ENCODE measurements around the gene DMD.

Gene DMD

DNA sequence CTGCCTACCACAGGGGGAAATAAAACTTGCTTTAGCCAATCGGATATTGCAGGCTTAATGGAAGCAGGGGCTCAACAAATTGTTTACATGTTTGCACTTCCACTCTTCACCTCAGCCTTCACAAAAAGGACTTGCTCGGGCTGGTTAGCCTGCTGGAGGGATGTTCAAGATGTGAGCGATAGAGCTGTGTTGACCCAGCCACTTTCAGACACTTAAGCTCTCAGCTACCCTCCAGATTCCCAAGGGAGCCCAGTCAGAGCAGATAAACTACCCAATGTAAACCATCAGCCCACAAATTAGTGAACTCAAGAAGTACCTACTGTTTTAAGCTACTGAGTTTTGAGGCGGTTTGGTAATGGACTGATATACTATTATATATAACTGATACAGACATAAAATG is 1631.1 kb downstream of the DMD start:
- ATAC-seq: no peak
- H3K9me3 Mint-ChIP-seq: peaks cover 2% of the 10 kb centered on the region
- H3K4me1 Mint-ChIP-seq: no peaks in the 10 kb centered on the region
- no peak overlapping the region for H3K4me3 Mint-ChIP-seq
- H3K27ac Mint-ChIP-seq: no peak overlapping the region
- H3K36me3 Mint-ChIP-seq: no peaks in the 10 kb centered on the region
- H3K27me3 Mint-ChIP-seq: no peaks in the 10 kb centered on the region

DNA sequence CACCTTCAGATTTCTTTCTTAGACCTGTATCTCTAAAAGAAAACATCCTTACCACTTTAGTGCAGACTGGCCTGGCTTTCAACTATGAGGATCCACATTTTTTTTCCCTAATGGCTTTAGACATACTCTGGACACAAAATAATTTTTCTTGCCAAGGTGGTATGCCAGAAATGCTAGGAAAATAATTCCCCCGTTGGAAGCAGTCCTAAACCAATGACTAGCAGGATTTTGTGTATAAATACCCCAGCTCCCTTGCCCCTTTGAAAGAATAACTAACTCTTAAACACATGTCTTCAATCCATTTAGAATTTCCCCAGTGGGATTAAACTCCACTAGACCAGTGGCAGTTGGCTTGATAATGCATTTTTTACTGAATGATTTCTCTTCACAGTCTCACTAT is 1639.0 kb downstream of the DMD start:
- no peaks in the 10 kb centered on the region for H3K27me3 Mint-ChIP-seq
- no peak overlapping the region for H3K27ac Mint-ChIP-seq
- no peaks in the 10 kb centered on the region for H3K9me3 Mint-ChIP-seq
- no peaks in the 10 kb centered on the region for H3K4me1 Mint-ChIP-seq
- ATAC-seq: no peak
- H3K4me3 Mint-ChIP-seq: no peak overlapping the region
- H3K36me3 Mint-ChIP-seq: no peaks in the 10 kb centered on the region

DNA sequence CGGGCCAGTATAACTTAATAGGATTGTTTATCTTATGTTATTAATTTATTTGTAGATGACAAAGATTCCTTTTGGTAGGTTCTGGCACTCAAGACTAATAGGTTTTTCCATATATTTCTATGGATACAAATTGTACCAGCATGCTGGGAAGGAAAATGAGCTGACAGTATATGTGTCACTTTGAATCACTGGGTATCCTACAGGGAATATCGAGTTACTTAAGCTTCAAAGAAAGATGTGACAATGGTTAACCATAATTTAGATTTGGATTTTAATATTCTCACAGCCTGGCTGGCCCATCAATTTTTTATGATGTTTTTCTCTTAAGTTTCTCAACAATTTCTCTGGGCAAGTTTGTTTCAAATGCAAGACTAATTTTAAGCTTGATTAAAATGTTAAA is 1640.7 kb downstream of the DMD start:
- ATAC-seq: no peak
- Mint-ChIP-seq H3K27ac (no peak overlapping the region), H3K36me3 (no peaks in the 10 kb centered on the region), H3K27me3 (no peaks in the 10 kb centered on the region), H3K4me1 (no peaks in the 10 kb centered on the region), H3K9me3 (no peaks in the 10 kb centered on the region), H3K4me3 (no peak overlapping the region)

DNA sequence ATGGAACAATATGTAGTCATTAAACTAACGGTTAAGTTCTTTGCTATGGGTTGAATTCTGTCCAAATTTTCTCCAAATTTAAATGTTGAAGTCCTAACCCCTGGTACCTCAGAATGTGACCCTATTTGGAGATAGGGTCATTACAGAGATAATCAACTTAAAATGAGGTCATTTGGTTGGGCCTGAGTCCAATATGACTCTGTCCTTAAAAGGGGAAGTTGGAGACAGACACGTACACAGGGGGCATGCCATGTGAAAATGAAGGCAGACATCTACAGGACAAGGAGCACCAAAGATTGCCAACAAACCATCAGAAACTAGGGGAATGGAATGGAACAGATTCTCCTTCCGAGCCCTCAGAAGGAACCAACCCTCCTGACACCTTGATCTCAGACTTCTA is 1647.6 kb downstream of the DMD start:
- no peak for ATAC-seq
- Mint-ChIP-seq H3K27ac (no peak overlapping the region), H3K9me3 (peaks cover 3% of the 10 kb centered on the region)

DNA sequence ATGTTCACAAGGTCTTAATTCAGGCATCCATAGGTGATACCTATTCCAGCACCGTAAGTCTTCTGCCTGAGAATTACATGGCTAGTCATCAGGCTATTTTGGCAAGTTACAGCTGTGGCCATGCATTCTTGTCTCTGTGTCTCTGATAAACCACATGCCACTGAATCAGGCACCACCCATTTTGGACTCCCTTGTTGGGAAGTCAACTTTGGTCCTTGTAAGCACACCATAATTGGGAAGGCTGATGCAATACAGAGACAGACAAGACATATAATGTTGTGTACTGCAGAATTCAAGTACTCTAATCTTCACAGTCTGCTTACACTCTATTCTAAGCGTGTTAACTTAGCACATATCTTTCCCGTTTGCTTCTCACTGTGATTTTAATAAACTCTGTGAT is 1655.8 kb downstream of the DMD start:
- no peaks in the 10 kb centered on the region for H3K4me1 Mint-ChIP-seq
- H3K9me3 Mint-ChIP-seq: peaks cover 3% of the 10 kb centered on the region
- no peaks in the 10 kb centered on the region for H3K27me3 Mint-ChIP-seq
- H3K4me3 Mint-ChIP-seq: no peak overlapping the region
- no peak overlapping the region for H3K27ac Mint-ChIP-seq
- H3K36me3 Mint-ChIP-seq: no peaks in the 10 kb centered on the region
- ATAC-seq: no peak

More for the DNA sequence above, 1647.6 kb downstream of the DMD start:
- Mint-ChIP-seq H3K27me3 (no peaks in the 10 kb centered on the region), H3K36me3 (no peaks in the 10 kb centered on the region), H3K4me1 (no peaks in the 10 kb centered on the region), H3K4me3 (no peak overlapping the region)

DNA sequence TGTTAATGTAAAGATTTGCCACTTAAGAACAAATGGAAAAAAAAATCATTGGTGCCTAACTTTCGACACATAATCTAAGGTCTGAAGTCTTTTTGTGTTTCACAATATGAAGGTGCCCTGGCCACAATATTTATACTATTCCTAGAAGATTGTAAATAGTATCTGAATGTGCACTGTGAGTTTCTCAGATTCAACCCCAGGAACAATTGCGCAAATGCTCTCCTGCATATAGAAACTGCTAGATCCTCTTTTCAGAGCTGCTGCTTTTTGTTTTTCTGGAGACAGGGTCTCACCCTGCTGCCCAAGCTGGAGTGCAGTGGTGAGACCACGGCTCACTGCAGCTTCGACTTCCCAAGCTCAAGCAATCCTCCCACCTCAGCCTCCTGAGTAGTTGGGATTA is 1659.4 kb downstream of the DMD start:
- H3K9me3 Mint-ChIP-seq: no peaks in the 10 kb centered on the region
- no peak overlapping the region for H3K4me3 Mint-ChIP-seq
- H3K36me3 Mint-ChIP-seq: no peaks in the 10 kb centered on the region
- no peak overlapping the region for H3K27ac Mint-ChIP-seq
- no peaks in the 10 kb centered on the region for H3K4me1 Mint-ChIP-seq
- no peak for ATAC-seq
- H3K27me3 Mint-ChIP-seq: no peaks in the 10 kb centered on the region

DNA sequence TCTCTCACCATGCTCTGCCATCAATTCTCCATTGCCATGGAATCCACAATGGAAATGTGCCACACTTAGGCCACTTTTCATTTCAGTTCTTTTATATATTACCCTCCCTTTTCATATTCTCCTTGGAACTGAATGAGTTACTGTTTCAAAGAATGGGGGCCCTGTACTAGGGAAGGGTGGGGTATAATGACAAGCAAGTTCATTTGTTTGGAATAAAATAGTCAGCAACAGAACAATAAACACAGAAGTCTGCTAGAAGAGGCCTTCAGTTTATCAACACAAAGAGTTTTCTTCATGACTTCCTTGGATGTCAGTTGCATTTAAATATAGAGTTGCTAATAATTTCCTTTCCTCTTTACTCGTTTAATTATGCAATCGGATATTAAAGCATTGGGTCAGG is 1661.2 kb downstream of the DMD start:
- no peaks in the 10 kb centered on the region for H3K36me3 Mint-ChIP-seq
- ATAC-seq: no peak
- H3K4me1 Mint-ChIP-seq: no peaks in the 10 kb centered on the region
- H3K27me3 Mint-ChIP-seq: no peaks in the 10 kb centered on the region
- H3K4me3 Mint-ChIP-seq: no peak overlapping the region
- H3K9me3 Mint-ChIP-seq: no peaks in the 10 kb centered on the region
- no peak overlapping the region for H3K27ac Mint-ChIP-seq

DNA sequence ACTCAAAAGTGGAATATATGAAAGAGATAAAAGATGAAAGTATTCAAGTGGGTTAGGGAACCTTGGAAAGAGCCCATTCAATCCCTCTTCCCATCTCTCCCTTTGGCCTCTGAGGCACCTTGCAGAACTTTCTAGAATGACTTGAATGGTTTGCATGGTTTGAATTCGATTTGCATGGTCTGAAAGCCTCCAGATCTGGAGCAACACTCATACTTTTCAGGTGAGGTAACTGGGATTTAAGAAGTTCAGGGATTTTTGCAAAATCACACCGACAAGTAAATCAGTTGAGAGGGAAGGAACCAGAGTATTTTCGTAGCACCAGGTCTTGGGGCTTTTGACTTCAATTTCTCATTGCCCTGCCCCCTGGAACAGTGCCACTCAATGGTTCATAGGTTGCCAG is 1663.5 kb downstream of the DMD start:
- H3K36me3 Mint-ChIP-seq: no peaks in the 10 kb centered on the region
- no peaks in the 10 kb centered on the region for H3K27me3 Mint-ChIP-seq
- no peaks in the 10 kb centered on the region for H3K9me3 Mint-ChIP-seq
- H3K27ac Mint-ChIP-seq: no peak overlapping the region
- no peaks in the 10 kb centered on the region for H3K4me1 Mint-ChIP-seq
- no peak overlapping the region for H3K4me3 Mint-ChIP-seq
- no peak for ATAC-seq

DNA sequence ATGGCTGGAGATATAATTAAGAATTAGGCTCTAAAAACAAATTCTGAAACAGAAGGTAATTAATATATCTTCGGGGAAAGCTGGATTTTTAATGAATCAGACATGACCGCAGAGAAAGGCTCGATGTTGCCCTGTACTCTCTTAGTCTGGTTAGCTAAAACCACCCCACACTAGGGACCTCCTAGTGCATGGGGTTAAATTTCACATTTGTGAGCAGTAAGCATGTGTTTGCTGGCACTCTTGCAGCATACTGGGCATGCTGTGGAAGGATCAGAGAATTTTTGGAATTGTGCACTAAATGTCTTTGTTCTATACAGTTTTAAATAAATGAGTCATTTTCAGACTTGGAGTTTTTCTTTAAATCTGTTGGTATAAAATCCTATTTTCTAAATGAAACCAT is 1663.9 kb downstream of the DMD start:
- Mint-ChIP-seq H3K27ac (no peak overlapping the region), H3K27me3 (no peaks in the 10 kb centered on the region), H3K4me3 (no peak overlapping the region), H3K36me3 (no peaks in the 10 kb centered on the region), H3K4me1 (no peaks in the 10 kb centered on the region), H3K9me3 (no peaks in the 10 kb centered on the region)
- no peak for ATAC-seq

DNA sequence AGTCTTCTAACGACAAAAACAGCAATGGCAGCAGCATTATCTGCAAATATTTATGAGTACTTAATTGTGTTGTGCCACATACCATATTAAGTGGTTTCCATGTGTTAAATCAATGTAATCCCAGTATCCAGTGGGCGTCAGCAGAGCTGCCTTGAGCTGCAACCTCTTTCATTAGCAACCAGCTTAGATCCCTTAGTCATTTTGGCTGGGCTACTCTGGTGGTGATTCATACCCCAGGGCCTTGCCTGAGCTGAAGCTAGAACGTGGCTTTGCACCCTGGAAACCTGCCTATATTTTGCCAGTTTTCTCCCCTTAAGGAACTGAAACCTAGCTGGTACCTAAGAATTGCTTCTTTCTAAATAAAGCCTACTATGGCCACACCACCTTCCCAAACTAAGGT is 1665.2 kb downstream of the DMD start:
- Mint-ChIP-seq H3K27ac (no peak overlapping the region), H3K4me1 (no peaks in the 10 kb centered on the region), H3K36me3 (no peaks in the 10 kb centered on the region), H3K27me3 (no peaks in the 10 kb centered on the region), H3K4me3 (no peak overlapping the region), H3K9me3 (no peaks in the 10 kb centered on the region)
- no peak for ATAC-seq

DNA sequence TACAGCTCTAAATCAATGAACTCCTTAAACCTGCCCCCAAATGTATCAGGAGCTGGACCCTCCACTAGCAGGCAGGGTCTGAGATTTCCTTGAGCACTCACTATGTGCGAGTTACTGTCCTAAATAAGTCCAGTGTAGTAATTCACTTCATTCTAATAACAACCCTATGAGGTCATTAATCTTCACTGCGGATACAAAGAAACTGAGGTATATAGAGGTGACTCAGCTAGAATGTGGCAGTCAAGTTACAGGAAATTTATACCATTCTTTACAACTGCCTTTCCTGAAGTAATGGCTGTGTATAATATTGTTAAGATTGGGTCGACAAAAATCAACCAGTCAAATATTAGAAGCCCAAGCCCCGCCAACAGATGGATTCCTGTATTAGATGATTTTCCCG is 1665.6 kb downstream of the DMD start:
- Mint-ChIP-seq H3K4me3 (no peak overlapping the region), H3K36me3 (no peaks in the 10 kb centered on the region), H3K4me1 (no peaks in the 10 kb centered on the region), H3K27ac (no peak overlapping the region), H3K9me3 (no peaks in the 10 kb centered on the region), H3K27me3 (no peaks in the 10 kb centered on the region)
- no peak for ATAC-seq

DNA sequence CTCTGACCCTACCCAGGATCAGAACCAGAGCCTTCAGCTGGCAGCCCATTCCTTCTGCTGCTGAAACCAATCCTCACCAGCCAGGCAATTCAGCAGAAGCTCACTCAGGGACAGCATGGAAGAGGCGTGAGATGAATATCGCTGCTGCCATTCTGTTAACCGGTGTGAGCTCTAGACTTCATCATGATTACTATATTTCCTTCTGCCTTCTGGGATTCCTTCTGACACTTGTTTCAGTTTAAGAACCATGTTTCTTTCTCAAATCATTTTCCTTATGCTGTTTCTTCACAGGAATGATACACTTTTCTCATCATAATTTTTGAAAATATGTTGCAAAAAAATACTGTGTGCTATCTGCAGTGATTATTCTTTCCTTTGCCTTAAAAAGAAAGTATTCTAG is 1666.2 kb downstream of the DMD start:
- no peak for ATAC-seq
- H3K36me3 Mint-ChIP-seq: no peaks in the 10 kb centered on the region
- no peaks in the 10 kb centered on the region for H3K9me3 Mint-ChIP-seq
- no peak overlapping the region for H3K4me3 Mint-ChIP-seq
- no peak overlapping the region for H3K27ac Mint-ChIP-seq
- H3K4me1 Mint-ChIP-seq: no peaks in the 10 kb centered on the region
- H3K27me3 Mint-ChIP-seq: no peaks in the 10 kb centered on the region

DNA sequence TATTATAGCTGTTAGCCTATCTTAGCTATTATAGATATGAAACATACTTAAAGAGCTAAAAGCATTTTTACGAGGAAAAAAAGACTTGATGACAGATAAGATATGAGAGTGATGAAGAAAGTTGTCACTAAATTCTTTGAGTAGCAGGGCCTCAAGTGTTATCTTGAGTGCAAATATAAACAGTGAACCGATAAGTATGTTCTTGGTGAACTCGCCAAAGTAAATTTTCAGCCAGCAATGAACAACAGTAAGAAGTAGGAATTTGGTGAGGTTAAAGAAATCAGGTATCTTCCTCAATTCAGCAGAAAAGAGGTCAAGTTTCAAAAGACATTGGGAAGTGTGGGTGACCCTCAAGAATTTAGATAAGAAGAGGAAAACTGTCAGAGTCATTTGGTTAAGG is 1667.7 kb downstream of the DMD start:
- no peaks in the 10 kb centered on the region for H3K36me3 Mint-ChIP-seq
- ATAC-seq: no peak
- no peak overlapping the region for H3K27ac Mint-ChIP-seq
- H3K4me1 Mint-ChIP-seq: no peaks in the 10 kb centered on the region
- no peaks in the 10 kb centered on the region for H3K27me3 Mint-ChIP-seq
- no peak overlapping the region for H3K4me3 Mint-ChIP-seq
- no peaks in the 10 kb centered on the region for H3K9me3 Mint-ChIP-seq

DNA sequence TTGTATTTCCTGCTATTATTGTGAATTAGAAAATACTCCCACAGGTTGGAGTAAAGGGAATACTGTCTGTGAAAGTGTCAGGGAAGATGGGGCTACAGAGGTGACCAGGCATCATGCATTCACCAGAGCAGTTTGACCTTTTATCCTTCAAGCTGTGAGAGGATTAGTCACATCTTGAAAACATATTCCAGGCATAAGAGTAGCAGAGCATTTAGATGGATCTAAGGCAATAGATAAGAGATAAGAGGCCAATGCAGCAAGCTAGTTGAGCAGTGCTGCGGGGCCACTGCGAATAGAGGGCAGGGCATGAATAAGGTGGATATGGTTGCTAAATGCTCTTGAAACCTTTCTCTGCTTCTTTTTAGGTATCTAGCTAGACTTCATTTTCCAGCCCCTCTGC is 1668.8 kb downstream of the DMD start:
- Mint-ChIP-seq H3K4me1 (no peaks in the 10 kb centered on the region), H3K36me3 (no peaks in the 10 kb centered on the region), H3K9me3 (no peaks in the 10 kb centered on the region), H3K27me3 (no peaks in the 10 kb centered on the region), H3K27ac (no peak overlapping the region), H3K4me3 (no peak overlapping the region)
- ATAC-seq: no peak

DNA sequence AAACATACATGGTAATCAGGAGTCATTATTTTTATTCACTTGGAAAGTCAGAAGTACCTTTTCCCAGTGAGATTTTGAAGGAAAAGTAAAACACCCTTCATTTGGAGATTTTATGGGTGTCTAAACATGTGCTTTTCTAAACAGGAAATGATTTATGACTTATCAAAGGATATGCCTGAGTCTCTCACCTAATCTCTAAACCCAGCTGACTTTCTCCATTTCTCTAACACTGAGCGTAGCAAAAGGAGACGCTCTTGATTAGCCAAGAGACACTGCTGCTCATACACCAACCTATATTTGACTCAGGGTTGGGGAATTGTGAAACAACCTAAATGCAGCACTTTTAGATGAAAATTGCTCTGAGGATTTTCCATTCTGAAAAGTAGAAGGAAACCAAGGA is 1671.0 kb downstream of the DMD start:
- no peak overlapping the region for H3K4me3 Mint-ChIP-seq
- H3K27ac Mint-ChIP-seq: no peak overlapping the region
- no peaks in the 10 kb centered on the region for H3K4me1 Mint-ChIP-seq
- no peak for ATAC-seq
- no peaks in the 10 kb centered on the region for H3K9me3 Mint-ChIP-seq
- H3K36me3 Mint-ChIP-seq: no peaks in the 10 kb centered on the region
- H3K27me3 Mint-ChIP-seq: no peaks in the 10 kb centered on the region

DNA sequence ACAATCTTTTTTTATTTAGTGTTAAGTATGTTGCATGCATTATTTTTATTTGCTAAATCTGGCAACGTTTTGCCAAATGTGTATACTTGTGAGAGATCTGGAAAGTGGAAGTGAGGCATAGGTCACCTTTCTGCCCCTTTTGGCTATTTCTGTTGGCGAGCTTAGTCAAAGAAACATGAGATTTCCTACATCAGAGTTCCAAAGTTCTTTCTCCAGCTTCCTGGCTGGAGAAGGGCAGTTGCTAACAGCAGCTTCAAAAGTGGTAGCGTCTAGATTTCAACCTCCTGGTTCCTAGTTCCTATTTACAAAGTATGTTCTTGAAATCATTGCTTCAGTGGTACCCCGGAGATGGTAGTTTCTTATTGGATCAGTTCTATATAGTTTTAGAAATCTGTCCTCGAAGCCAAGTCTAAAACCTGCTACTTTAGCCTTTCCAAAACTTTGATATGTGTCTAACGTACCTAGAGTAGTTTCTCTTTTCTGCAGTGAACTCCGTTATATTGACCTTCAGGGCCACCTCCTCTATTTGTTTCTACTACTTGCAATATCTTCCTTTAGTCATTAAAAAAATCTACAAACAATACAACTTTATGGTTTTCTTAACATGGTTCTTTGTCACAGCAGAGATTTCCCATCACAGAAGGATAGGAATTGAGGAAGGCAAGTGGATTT is 1683.8 kb downstream of the DMD start:
- no peaks in the 10 kb centered on the region for H3K4me1 Mint-ChIP-seq
- no peaks in the 10 kb centered on the region for H3K36me3 Mint-ChIP-seq
- no peak for ATAC-seq
- H3K27ac Mint-ChIP-seq: no peak overlapping the region
- H3K9me3 Mint-ChIP-seq: no peaks in the 10 kb centered on the region
- no peak overlapping the region for H3K4me3 Mint-ChIP-seq
- no peaks in the 10 kb centered on the region for H3K27me3 Mint-ChIP-seq
